Right kidney (tissue), 1 donor: ENCODE results near the gene MBOAT1.
"Not testable (repeated sequence)": the region's sequence is repeated elsewhere in the genome, so short reads cannot be mapped to it uniquely, and the experiment has no call there.

Source experiments
- DNase-seq: peaks from one replicate; pipeline ENCODE4 v3.0.0-alpha.2; 2016

MBOAT1 gene

DNA sequence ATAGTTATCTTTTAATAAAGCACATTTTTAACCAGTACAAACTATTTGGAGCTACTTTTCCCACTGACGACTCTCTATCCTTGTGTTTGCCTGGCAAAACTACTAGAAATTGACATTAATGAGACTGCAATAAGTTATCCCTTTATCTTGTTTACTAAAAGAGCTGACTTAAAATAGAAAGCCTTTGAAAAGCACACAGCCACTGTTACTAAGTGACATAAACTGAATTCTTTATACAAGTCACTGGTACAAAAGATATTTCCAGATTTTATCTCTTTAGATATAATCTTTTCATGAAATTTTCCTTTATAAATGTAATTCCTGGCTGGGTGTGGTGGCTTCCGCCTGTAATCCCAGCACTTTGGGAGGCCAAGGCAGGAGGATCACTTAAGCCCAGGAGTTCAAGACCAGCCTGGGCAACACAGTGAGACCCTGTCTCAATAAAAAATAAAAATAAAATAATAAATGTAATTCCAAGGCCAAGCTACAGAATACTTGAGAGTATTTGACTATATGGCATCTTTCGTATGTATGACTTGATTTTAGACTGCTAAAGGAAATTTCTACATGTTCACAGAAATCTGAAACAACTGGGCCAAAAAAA lies 9.5 kb downstream of the MBOAT1 start:
- no peak for DNase-seq

DNA sequence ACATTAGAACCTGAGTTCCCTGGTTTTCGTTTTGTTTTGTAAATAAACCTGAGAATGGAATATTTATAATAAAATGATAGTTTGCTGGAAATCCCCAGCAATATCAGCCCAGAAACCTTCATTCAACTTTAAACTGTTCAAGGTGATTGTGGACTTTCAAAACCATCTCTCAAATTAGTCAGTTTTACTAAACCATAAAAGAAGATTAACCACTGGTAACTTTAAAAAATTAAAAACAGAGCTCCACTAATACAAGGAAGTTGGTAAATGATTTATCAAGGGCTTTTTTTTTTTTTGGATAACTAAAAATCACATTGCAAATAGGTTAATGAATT lies 10.0 kb downstream of the MBOAT1 start:
- DNase-seq, result no peak

DNA sequence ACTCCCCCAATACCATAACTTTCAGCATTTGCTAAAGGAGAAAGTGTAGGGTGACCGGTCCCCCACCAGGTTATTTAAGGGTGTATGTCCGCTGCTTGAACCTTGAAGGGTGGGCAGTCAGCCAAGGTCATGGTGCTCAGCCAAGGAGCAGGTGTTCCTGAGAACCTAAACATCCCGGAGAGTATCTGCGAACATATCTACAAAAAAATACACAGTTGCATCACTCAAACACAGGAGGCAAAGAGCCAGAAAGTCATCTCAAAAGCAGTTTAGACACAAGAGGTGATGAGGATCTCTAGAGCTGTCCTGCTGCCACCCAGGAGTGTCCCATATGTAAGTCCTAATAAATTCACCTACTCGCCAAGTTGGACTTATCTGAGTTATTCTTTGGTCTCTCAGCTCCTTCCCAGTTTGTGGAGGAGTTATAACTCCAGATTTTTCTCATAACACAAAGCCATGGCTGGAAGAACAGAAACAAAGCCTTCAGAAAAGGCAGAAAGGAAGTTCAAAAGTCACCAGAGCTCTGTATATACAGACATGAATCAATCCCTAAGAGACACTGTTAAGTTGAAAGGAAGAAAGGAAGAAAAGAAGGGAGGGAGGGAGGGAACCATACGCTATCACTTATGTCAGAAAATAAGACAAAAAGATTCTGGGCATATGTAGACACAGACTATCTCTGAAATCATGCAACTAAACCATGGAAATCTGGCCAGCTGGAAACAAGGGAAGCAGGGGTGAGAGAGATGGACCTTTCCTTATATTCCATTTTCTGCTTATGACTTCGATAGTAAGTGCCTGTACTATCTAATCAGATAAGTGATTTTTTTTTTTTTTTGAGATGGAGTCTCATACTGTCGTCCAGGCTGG lies 11.3 kb downstream of the MBOAT1 start:
- DNase-seq, result no peak

DNA sequence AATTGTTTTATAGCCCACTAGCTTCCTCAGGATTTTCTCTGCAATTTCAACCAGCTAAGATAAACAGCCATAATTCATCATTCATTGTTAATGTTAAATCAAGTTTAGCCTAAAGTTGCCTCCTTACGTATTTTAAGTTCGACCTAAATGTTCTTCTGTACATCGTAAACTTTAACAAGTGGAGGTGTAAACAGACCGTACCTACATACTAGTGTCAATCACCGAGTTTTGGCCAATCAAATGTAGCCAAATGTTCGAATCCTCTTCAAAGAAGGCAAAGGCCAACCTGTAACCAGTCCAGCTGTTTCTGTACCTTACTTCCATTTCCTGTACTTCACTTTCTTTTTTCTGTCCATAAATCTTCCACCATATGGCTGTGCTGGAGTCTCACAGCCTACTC lies 13.5 kb downstream of the MBOAT1 start:
- DNase-seq, result no peak

DNA sequence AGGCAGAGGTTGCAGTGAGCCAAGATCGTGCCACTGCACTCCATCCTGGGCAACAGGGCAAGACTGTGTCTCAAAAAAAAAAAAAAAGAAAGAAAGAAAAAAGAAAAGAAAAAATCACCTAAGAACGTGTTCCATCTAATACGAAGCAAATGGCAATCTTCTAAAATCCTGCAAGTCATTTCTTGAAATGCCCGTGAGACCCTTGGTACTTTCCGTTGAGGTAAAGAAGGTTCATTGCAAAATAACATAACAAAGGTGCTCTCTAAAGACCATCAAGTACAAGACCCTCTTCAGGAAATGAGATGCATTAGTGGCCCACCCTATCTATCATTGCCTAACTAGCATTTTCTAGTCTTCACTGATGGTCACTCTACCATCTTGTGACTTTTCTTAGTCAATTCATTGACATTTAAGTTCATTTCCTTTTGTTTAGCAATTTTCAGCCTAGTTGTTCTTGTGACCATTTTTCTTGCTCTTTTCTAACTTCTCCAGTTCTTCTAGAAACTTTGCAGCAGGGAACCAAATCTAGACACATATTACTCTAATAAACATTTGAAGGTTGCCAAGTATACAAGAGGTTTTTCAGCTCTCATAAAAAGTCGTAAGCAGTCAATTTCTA lies 14.0 kb downstream of the MBOAT1 start:
- no peak for DNase-seq

DNA sequence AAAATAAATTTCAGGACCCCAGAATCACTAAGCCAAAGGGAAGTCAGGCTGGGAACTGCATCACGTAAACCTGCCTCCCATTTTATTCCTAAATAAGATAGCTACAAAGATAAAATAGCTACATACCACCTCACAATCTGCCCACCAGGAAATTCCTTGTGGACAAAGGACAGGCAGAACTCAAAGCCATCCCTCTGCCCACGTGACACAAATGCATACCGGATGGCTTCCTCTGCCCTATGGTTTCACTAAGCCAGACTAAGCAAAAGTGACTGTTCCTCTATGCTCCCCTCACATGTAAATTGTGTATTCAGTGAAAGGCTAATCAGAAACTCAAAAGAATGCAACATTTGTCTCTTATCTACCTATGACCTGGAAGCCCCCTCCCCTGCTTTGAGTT lies 15.0 kb downstream of the MBOAT1 start:
- no peak for DNase-seq

DNA sequence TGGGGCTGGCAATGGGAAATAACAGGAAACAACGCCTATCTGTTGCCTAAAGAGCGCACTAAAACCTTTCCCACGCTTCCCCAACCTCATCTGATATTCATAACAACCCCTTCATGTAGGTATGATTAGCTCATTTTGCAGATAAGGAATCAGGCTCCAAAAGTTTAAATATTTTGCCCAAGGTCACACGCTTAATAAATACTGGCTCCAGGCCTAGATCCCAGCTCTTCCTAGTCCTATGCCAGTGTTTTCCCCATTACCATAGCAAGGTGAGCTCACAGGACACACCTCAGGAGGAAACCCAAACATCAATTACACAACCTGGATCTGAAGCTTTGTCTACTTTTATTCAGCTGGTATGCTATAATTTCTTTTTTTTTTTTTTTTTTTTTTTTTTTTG lies 19.6 kb downstream of the MBOAT1 start:
- DNase-seq, result no peak

DNA sequence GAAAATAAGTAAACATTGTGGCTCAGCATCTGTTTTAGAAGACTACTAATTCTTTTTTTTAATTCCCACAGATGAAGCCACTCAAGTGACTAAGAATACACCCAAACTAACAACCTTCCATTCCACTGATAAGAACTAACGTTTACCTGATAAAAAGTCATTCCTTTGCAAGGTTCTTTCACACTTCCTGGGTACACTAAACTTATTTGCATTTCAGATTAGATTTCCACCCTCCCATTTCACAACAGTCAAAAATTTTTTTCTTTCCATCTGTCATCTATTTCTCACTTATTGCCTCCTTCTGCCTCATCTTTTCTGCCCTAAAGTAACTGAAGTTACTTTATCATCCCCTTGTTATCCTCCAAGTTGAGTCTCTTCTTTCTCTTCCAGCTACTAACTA lies 20.3 kb downstream of the MBOAT1 start:
- DNase-seq, result no peak

DNA sequence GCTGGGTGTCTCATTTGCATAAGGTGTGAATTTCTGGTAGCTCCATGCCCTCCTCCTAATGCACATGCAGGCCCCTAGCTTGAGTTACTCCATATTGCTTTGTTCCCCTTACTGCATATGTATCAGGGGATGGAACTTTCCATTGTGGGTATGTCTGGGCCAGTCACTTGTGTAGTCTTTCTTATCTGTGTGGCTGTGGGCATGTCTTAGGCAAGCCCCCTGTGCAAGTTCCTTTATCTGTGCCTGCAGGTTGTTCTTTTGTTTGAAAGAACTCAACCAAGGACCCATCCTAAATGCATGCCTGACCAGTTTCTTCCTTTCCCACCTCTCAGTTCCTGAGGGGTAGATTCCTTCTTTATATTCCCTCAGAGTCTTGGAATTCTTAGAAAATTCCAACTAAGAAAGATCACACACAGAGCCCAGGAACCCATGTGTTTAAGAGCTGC lies 23.6 kb downstream of the MBOAT1 start:
- DNase-seq, result no peak

DNA sequence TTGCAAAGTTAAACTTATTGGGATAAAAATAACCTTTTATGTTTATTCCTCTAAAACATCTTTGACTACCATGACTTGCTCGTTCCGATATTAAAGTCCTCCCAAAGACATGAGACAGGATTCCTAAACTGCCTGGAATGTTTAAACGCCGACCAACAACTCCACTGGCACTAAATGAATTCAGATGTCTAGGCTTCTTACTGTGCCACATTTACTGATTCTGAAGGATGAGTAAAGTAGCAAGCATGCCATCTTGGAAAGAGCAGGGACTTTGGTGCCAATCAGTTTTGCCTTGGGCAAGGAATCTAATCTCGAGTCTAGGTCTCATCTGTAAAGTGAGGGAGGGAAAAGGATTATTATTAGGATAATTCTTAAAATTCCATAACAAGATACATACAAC lies 25.3 kb downstream of the MBOAT1 start:
- no peak for DNase-seq

DNA sequence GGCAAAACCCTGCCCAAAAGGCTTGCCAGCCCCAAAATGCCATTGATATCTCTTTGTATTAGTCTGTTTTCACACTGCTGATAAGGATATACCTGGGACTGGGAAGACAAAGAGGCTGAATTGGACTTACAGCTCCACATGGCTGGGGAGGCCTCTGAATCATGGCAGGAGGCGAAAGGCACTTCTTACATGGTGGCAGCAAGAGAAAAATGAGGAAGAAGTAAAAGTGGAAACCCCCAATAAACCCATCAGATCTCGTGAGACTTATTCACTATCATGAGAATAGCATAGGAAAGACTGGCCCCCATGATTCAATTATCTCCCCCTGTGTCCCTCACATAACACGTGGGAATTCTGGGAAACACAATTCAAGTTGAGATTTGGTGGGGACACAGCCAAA lies 28.6 kb downstream of the MBOAT1 start:
- DNase-seq, result no peak

DNA sequence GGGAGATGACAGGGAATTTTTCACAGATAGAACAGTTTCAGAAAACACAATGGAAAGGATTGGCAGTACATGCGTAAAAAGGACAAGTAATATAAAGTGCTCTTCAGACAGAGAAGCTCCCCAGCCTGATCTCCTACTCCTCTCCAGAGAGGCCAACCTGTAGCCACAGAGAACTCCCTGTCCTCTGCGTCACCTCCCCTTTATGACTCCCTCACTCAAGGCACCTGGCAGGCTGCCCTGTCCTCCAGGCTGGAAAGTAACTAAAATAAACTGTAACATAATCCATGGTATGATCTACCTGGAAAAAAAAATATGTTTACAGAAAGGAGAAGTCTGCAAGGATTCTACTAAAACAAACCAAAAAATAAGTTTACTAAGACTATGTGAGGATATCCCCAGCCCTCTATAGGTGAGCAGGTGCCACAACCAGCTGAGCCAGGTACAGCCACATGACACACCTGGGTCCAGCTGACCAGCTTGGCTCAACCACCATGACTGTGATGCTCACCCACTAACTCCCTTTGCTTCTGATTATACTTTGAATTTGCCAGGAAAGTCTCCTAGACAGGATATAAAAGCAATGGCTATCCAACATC lies 29.2 kb downstream of the MBOAT1 start:
- no peak for DNase-seq

DNA sequence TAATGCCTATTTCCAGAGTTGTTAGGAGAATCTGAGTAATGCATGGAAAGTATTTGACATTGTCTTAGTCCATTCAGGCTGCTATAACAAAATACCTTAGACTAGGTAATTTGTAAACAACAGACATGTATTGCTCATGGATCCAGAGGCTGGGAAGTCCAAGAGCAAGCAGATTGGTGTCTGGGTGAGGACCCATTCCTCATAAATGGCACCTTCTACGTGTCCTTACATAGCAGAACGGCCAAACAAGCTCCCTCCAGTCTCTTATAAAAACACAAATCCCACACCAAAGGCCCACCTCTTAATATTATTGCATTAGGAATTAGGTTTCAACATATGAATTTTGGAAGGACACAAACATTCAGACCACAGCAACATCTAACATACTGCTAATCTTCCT lies 30.2 kb downstream of the MBOAT1 start:
- DNase-seq, result no peak

DNA sequence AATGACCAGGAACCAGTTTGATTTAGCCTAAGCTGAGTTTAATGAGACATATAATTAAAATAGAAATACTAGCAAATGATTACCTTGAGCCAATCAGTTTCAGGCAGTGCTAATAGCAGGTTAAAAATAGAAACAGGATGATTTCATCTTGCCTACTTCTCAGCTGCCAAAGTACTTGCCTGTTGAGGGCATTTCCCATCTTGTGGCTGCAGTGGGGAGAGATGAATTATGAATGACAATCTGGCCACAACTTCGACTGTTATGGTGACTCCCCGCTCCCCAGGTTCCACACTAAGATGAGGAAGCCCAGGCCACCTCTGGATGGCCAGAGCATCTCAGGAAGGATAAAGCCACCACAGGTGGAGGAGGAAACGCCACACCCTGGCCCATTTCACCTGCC lies 31.3 kb downstream of the MBOAT1 start:
- DNase-seq, result no peak

DNA sequence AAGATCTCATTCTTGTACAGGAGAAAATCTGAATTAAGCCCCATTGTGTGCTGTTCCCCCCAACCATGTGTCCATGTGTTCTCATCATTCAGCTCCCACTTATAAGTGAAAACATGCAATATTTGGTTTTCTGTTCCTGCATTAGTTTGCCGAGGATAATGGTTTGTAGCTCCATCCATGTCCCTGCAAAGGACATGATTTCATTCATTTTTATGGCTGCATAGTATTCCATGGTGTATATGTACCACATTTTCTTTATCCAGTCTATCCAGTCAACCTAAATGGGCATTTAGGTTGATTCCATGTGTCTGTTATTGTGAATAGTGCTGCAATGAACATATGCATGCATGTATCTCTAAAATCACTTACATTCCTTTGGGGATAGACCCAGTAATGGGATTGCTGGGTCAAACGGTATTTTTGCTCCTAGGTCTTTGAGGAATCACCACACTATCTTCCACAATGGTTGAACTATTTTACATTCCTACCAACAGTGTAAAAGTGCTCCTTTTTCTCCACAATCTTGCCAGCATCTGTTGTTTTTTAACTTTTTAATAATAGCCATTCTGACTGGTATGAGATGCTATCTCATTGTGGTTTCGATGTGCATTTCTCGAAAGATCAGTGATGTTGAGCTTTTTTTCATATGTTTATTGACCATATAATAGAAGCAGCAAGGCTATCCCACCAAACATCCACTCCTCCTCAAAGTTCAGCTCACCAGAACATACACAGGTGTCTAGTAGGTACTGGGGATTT lies 32.8 kb downstream of the MBOAT1 start:
- DNase-seq, result not testable (repeated sequence)

DNA sequence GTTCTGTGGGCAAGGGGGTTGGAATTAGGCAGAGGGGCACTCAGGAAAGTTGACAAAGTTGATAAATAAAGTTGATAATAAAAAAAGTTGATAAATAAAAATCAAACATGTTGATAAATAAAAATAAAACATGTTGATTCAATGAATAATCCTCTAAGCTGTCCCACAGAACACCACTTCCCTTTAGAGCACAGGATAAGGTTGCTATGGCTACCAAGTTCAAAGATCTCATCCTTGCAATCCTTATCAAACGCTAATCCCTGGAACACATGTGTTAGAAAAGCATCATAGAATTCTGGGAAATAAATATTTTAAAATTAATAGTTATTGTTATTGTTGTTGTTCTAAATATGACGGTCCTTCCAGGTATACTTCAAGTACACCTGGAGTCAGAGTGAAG lies 33.9 kb downstream of the MBOAT1 start:
- DNase-seq, result no peak

DNA sequence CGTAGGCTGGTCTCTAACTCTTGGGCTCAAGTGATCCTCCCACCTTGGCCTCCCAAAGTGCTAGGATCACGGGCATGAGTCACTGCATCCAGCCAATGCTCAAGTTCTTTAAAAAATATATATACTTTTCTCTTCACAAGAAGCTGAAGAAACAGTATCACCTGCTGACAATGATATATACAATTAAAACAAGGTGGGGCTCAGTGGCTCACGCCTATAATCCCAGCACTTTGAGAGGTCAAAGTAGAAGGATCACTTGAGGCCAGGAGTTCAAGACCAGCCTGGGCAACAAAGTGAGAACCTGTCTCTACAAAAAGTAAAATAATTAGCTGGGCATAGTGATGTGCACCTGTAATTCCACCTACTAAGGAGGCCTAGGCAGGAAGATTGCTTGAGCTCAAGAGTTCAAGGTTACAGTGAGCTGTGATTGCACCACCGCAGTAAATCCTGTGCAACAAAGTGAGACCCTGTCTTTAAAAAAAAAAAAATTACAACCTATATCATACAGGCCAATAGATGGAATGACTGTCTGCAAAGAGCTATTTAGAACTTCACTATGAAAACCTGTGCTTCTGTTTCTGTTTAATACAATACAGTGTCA lies 36.4 kb downstream of the MBOAT1 start:
- no peak for DNase-seq

DNA sequence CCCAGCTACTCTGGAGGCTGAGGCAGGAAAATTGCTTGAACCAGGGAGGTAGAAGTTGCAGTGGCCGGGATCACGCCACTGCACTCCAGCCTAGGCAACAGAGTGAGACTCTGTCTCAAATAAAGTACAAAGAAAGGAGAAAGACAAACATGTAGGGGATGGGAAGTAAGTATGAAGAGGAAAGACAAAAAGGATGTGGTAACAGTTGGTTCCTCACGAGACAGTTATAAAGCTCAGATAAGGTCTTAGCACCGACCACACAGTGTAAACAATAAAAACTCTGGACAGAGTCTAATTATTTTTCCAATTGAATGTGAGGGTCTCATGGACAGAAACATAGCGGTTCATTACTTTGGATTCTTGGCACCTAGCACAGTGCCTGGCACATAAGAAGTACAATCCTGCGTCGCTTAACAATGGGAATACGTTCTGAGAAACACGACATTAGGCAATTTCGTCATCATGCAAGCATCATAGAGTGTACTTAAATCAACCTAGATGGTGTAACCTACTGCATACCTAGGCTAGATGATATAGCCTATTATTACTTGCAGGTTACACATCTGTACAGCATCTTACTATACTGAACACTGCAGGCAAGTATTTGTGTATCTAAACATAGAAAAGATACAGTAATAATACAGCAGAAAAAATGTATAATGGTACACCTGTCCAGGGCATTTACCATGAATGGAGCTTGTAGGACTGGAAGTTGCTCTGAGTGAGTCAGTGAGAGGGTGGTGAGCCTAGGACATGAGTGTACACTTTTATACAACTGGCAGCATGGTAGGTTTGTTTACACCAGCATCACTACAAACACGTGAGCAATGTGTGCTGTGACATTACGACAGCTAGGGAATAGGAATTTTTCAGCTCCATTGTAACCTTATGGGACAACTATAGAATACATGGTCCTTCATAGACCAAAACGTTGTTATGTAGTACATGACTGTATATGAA lies 38.2 kb downstream of the MBOAT1 start:
- DNase-seq, result no peak

DNA sequence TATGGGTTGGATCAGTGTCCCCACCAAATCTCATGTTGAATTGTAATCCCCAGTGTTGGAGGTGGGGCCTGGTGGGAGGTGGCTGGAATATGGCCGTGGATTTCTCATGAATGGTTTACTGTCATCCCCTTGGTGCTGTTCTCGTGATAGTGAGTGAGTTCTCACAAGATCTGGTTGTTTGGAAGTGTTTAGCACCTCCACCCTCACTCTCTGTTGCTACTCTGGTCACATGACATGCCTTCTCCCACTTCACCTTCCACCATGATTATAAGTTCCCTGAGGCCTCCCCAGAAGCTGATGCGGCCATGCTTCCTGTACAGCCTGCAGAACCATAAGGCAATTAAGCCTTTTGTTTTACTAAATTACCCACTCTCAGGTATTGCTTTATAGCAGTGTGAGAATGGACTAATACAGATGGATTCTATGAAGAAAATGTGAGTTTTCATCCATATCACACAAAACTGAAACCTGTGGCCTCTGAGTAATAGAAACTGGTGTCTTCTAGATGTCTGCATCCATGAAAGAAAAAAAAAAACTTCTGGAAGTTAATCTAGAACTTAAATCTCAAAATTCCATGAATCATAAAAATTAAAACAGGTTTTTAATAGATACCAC lies 39.3 kb downstream of the MBOAT1 start:
- no peak for DNase-seq

DNA sequence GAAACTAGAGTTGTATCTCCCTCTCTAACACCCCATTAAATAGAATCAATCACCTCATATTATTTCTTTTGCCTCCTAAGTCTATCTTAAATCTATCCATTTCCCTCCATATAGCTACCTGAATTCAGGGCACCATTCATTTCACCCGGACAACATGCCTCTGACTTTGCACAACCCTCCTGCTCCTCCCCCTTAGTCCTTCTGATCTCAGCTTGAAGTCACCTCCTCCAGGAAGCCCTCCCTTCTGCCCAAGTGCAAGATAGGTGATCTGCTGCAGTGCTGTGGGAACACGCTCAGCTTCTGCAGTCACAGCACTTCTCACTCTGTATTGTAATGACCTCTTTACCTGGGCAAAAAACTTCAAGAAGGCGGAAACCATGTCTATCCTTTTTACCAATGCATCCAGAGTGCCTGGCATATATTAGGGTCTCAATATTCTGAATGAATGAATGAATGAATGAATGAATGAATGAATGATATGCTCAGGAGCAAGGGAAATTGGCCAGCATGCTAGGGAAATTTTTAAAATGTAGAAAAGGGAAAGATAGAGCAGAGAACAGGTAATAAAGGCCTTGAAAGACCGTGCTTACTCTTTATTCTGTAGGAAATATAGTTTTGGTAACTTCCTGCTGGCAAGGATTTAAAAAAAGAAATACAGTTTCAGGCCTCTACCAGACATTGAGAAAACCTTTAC lies 41.7 kb downstream of the MBOAT1 start:
- DNase-seq, result no peak
